Measurements from ENCODE around the gene NTM.

NTM gene

GRCh38 chr11:132200353-132200936 lies 830.0 kb downstream of the NTM start:
- Histone ChIP-seq H3K27ac (no peak overlapping the region), H3K27me3 (ENCODE audit: insufficient read depth, low read depth, severe bottlenecking) (no peaks in the 10 kb centered on the region), H3K9me3 (ENCODE audit: severe bottlenecking) (no peaks in the 10 kb centered on the region), H3K36me3 (no peaks in the 10 kb centered on the region), H3K4me3 (ENCODE audit: low read depth, low read length) (no peak overlapping the region)
- TF ChIP-seq CTCF (IDR thresholded peaks at IDR 0.05; ENCODE audit: low read depth, low read length): no peak
- no peak for DNase-seq

GRCh38 chr11:132202621-132203020 lies 832.2 kb downstream of the NTM start:
- Histone ChIP-seq H3K36me3 (no peaks in the 10 kb centered on the region), H3K4me3 (ENCODE audit: low read depth, low read length) (no peak overlapping the region), H3K27me3 (ENCODE audit: insufficient read depth, low read depth, severe bottlenecking) (no peaks in the 10 kb centered on the region), H3K9me3 (ENCODE audit: severe bottlenecking) (no peaks in the 10 kb centered on the region), H3K27ac (no peak overlapping the region)
- no peak for TF ChIP-seq CTCF (IDR thresholded peaks at IDR 0.05; ENCODE audit: low read depth, low read length)
- DNase-seq: no peak

GRCh38 chr11:132205006-132205405 lies 834.6 kb downstream of the NTM start:
- Histone ChIP-seq H3K4me3 (ENCODE audit: low read depth, low read length) (no peak overlapping the region), H3K9me3 (ENCODE audit: severe bottlenecking) (no peaks in the 10 kb centered on the region), H3K27ac (no peak overlapping the region), H3K36me3 (no peaks in the 10 kb centered on the region), H3K27me3 (ENCODE audit: insufficient read depth, low read depth, severe bottlenecking) (no peaks in the 10 kb centered on the region)
- TF ChIP-seq CTCF (IDR thresholded peaks at IDR 0.05; ENCODE audit: low read depth, low read length): no peak
- DNase-seq: no peak

- H3K9me3 ChIP-seq (ENCODE audit: severe bottlenecking): no peaks in the 10 kb centered on the region
- DNase-seq: no peak
- H3K27ac ChIP-seq: no peak overlapping the region
- no peaks in the 10 kb centered on the region for H3K36me3 ChIP-seq
- TF ChIP-seq CTCF (IDR thresholded peaks at IDR 0.05; ENCODE audit: low read depth, low read length): no peak
- no peak overlapping the region for H3K4me3 ChIP-seq (ENCODE audit: low read depth, low read length)
- no peaks in the 10 kb centered on the region for H3K27me3 ChIP-seq (ENCODE audit: insufficient read depth, low read depth, severe bottlenecking)
Observed at GRCh38 chr11:132205496-132205895, 835.1 kb downstream of the NTM start.

GRCh38 chr11:132206993-132207392 lies 836.6 kb downstream of the NTM start:
- TF ChIP-seq CTCF (IDR thresholded peaks at IDR 0.05; ENCODE audit: low read depth, low read length): no peak
- no peak for DNase-seq

GRCh38 chr11:132208477-132209055 lies 838.2 kb downstream of the NTM start:
- H3K9me3 ChIP-seq (ENCODE audit: severe bottlenecking): no peaks in the 10 kb centered on the region
- no peak for DNase-seq
- H3K4me3 ChIP-seq (ENCODE audit: low read depth, low read length): no peak overlapping the region
- H3K36me3 ChIP-seq: no peaks in the 10 kb centered on the region
- no peaks in the 10 kb centered on the region for H3K27me3 ChIP-seq (ENCODE audit: insufficient read depth, low read depth, severe bottlenecking)
- H3K27ac ChIP-seq: no peak overlapping the region
- TF ChIP-seq CTCF (IDR thresholded peaks at IDR 0.05; ENCODE audit: low read depth, low read length): no peak

More at GRCh38 chr11:132206993-132207392, 836.6 kb downstream of the NTM start:
- no peak overlapping the region for H3K4me3 ChIP-seq (ENCODE audit: low read depth, low read length)
- H3K36me3 ChIP-seq: no peaks in the 10 kb centered on the region
- H3K27ac ChIP-seq: no peak overlapping the region
- no peaks in the 10 kb centered on the region for H3K27me3 ChIP-seq (ENCODE audit: insufficient read depth, low read depth, severe bottlenecking)
- no peaks in the 10 kb centered on the region for H3K9me3 ChIP-seq (ENCODE audit: severe bottlenecking)

Measured in WERI-Rb-1 (cell line).